Measurements from ENCODE around the gene ADAMTS17.

The ADAMTS17 gene

DNA sequence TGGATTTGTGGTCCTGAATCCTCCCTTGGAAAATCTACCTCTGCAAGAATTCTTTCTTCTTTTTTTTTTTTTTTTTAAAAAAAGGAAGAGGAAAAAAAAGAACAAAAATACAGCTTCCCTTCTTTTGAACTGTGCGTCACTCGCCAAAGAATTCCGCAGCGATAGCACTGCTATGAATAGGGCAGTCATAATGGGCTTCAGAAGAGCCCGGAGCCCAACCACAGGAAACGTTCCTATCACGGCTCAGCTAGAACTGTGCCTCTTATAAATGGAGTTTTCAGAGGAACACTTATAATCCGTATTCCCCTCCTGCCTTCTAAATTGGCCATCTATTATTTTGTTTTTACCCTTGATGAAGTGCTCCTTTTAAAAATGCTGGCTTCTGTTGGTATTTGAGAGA is 227.7 kb downstream of the ADAMTS17 start:
- H3K9me3 Mint-ChIP-seq = peaks cover 10% of the 10 kb centered on the region
- peak overlapping the region; percentile 68 to 89 (median 75) for H3K27ac Mint-ChIP-seq
- H3K27me3 Mint-ChIP-seq (ENCODE audit: low read depth) = peaks cover 17% of the 10 kb centered on the region
- peak overlapping the region; percentile 2 to 69 (median 58) for H3K4me3 Mint-ChIP-seq
- TF ChIP-seq, protein P1, sequence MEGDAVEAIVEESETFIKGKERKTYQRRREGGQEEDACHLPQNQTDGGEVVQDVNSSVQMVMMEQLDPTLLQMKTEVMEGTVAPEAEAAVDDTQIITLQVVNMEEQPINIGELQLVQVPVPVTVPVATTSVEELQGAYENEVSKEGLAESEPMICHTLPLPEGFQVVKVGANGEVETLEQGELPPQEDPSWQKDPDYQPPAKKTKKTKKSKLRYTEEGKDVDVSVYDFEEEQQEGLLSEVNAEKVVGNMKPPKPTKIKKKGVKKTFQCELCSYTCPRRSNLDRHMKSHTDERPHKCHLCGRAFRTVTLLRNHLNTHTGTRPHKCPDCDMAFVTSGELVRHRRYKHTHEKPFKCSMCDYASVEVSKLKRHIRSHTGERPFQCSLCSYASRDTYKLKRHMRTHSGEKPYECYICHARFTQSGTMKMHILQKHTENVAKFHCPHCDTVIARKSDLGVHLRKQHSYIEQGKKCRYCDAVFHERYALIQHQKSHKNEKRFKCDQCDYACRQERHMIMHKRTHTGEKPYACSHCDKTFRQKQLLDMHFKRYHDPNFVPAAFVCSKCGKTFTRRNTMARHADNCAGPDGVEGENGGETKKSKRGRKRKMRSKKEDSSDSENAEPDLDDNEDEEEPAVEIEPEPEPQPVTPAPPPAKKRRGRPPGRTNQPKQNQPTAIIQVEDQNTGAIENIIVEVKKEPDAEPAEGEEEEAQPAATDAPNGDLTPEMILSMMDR (IDR thresholded peaks at IDR 0.05; ENCODE audit: unreplicated experiment in 3 of 3) = no peak
- H3K4me1 Mint-ChIP-seq = peaks cover 47% of the 10 kb centered on the region
- H3K36me3 Mint-ChIP-seq (ENCODE audit: low read depth) = no peaks in the 10 kb centered on the region

DNA sequence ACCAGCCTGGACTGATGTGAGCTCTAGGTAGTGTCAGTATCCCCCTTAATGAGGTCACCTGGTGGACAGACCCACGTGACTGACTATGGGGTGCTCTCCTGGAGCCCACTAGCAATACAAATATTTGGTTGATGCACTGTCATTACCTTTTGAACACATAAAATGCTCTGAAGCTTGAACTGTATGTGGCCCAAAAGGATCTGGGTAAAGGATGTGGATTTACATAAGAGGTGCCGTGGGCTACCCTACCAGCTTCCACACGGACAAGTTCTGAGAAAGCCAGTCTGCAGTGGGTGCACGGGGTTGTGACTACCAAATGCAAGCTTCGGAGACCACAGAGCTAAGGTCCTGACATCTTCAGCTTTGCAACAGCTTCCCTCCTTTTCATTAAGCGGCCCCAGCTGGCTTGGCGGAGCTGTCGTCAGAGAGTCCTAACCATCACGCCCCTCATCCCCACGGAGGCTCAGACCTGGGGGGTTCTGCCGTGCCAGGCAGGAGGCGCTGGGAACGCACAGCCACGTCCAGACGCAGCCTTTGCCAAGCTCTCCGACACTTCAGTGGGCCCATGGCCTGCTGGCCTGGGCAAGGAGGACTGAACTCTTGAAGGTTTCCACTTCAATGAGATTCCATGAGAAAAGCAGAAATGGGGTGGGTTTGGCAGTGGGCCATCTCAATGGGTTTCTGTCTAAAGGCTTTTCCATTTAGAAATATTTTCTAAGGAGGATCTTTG is 228.3 kb downstream of the ADAMTS17 start:
- TF ChIP-seq, protein P1 (IDR thresholded peaks at IDR 0.05; ENCODE audit: unreplicated experiment in 3 of 3) = no peak
- Mint-ChIP-seq H3K36me3 (ENCODE audit: low read depth) (no peaks in the 10 kb centered on the region), H3K27ac (peak overlapping the region in 1 of 3 experiments; percentile 89), H3K9me3 (peaks cover 4% of the 10 kb centered on the region), H3K4me3 (no peak overlapping the region), H3K4me1 (peaks cover 47% of the 10 kb centered on the region), H3K27me3 (ENCODE audit: low read depth) (peaks cover 17% of the 10 kb centered on the region)

DNA sequence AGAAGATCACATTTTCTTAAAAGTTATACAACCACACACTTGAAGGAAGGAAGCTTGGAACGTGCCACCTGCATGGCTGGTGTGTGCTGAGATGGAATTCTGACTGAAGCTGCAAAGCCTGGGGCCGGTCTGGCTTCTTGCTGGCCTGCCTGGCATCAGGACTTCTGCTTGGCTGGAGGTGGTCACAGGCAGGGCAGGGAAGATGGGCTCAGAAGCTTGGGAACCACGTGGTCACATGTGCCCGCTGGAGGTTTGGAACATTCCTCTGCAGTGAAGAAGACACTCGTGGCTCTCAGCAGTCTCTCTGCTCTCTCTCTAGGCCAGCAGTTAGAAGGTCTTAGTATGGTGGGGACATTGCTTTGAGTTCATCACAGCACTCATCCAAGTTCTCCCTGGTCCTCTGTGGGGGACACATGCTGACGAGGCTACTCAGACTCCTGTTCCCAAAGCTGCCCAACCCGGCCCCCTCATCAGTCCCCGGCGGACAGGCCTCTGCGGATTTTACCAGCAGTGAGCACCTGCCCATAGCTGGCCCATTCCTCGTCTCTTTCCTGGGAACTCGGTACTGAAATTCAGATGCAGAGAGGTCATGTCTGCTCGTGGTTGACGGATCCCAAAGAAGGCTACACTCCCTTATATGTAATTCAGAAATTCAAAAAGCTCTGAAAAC is 229.0 kb downstream of the ADAMTS17 start:
- Mint-ChIP-seq H3K36me3 (ENCODE audit: low read depth) (no peaks in the 10 kb centered on the region), H3K27me3 (ENCODE audit: low read depth) (peaks cover 17% of the 10 kb centered on the region)

DNA sequence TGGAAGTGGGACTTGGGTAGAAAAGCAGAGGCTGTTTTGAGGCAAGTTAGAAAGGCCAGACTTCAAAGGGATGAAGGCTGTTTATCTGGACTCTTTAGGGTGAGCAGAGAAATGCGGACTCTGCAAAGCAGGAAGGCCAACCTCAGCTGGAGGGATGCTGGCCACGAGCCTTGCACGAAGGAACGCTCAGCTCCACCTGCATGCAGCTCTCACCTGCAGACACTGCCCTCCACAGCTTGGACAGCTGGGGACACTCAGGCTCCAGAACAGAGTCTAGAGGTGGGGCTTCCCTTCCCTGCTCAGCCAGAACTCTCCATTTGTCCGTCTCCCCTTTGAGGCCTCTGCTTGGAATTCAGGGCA is 229.7 kb downstream of the ADAMTS17 start:
- Mint-ChIP-seq H3K36me3 (ENCODE audit: low read depth) (no peaks in the 10 kb centered on the region), H3K27me3 (ENCODE audit: low read depth) (peaks cover 20% of the 10 kb centered on the region), H3K4me1 (peaks cover 47% of the 10 kb centered on the region), H3K9me3 (no peaks in the 10 kb centered on the region), H3K4me3 (no peak overlapping the region), H3K27ac (peak overlapping the region; percentile 45 to 47 (median 47))
- TF ChIP-seq, protein P1 (IDR thresholded peaks at IDR 0.05; ENCODE audit: unreplicated experiment in 3 of 3) = no peak

More for the DNA sequence above, 229.0 kb downstream of the ADAMTS17 start:
- Mint-ChIP-seq H3K4me3 (no peak overlapping the region), H3K4me1 (peaks cover 47% of the 10 kb centered on the region), H3K9me3 (peaks cover 1% of the 10 kb centered on the region), H3K27ac (peak overlapping the region in 2 of 3 experiments; percentile 39 to 47)
- TF ChIP-seq, protein P1 (IDR thresholded peaks at IDR 0.05; ENCODE audit: unreplicated experiment in 3 of 3) = no peak

DNA sequence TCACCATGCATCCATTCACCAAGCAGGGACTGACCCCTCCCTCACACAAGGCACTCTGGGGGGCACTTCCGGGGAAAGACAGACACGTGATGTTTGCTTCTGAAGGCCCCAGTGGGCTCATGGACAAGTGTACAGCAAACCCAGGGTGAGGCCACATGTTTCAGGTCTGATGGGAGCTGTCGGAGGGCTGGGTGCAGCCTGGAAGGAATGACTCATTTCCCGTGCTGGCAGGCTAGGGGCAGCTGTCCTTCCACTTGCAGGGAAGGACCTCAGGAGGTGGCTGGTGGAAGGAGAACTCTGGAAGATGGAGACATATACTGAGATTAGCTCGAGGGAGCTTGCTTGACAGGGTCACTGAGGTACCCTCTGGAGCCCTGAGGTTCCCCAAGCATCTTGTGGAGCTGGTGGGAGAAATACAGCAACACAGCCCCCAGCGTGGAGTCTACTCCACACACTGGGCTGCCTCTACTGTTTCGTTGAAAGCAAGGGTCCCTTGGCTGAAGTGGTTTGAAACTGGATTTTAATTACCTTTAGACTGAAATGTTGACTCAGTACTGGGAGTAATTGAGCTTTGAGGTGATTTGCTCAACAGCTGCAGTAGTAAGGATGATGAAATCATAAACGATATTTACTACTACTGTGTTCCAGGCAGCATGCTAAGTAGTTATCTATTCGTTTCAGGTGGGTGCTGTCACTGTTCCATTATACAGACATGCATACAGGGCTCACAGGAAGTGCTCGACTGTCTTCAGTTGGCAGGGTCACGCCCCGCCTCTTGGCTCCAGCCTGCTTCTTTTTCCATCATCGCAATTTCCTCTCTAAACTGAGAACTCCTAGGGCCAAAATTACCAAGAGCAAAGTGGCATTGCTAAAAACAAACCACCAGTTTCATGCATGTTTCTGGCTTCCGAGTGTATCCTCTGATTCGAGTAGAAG is 230.4 kb downstream of the ADAMTS17 start:
- no peaks in the 10 kb centered on the region for H3K36me3 Mint-ChIP-seq (ENCODE audit: low read depth)
- H3K4me3 Mint-ChIP-seq = no peak overlapping the region
- peaks cover 21% of the 10 kb centered on the region for H3K27me3 Mint-ChIP-seq (ENCODE audit: low read depth)
- H3K27ac Mint-ChIP-seq = peak overlapping the region in 1 of 3 experiments; percentile 47
- H3K9me3 Mint-ChIP-seq = no peaks in the 10 kb centered on the region
- peaks cover 46% of the 10 kb centered on the region for H3K4me1 Mint-ChIP-seq
- TF ChIP-seq, protein P1 (IDR thresholded peaks at IDR 0.05; ENCODE audit: unreplicated experiment in 3 of 3) = no peak

Measured in nephron (organoid).